GM18858 (cell line): ENCODE data around the gene CCDC6.
"Not testable (repeated sequence)": the region's sequence is repeated elsewhere in the genome, so short reads cannot be mapped to it uniquely, and the experiment has no call there.

ENCODE experiments used
- ATAC-seq: cut with Tn5 transposase; IDR thresholded peaks from one replicate; pipeline ENCODE4 v1.9.1; 2021; ENCODE audit not compliant: unreplicated experiment

The CCDC6 gene

DNA sequence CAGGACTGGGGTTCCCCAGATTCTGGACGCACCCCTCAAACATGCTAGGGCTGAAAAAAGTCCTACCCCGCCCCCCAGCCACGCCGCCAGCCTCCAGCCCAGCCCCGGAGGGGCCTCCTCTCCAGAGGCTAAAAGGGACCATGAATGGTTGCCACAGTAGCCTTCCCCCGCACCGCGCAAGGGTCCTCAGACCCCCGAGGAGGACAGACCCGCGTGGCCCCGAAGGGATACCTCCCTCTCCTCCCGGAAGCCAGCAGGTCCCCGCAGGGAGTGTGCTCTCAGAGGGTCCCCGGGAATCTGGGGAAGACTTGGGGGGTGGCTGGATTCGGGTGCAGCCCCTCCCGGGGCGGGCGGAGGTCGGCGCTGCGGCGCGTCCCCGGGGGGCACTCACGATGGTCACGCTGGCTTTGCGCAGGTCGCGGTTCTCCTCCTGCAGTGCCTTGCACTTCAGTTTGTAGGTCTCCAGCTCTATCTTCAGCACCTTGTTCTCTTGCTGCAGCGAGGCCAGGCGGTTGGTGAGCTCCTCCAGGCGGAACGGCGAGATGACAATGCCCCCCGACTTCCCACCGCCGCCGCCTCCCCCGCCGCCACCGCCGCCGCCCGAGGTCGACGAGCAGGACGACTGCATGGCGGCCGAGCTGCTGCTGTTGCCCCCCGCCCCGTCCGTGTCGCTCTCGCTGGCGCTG, 482 bp downstream of the CCDC6 start:
- ATAC-seq, result no peak

DNA sequence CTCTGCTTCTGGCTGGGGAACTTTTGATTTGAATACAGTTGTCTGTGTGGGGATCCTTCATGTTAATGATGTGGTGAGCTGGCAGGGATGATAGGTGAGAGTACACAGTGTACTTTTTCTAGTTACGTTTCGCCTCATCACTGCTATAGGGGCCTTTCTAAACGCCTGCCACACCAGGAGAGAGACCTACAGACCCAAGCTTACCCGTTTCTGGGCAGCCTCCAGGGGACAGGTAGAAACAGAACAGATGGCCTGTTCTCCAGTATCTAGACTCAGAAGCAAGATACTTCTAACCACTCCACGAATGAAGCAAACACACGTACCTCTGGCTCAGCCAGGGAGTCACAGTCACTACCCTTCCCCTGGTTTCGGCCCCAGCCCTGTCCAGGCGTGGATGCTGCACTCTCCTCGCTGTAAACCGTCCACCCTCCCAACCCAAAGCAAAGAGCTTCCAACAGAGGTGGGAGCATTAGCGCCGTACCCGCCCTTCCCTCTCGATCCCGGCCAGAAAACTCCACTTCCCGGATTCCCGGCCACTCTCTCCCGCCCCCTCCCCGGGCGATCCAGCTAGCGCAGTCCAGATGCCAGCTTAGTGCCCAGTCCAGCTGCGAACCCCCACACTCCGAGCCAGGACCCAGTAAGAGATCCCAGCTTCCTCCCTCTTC, 1.2 kb downstream of the CCDC6 start:
- ATAC-seq, result peak; percentile 53

DNA sequence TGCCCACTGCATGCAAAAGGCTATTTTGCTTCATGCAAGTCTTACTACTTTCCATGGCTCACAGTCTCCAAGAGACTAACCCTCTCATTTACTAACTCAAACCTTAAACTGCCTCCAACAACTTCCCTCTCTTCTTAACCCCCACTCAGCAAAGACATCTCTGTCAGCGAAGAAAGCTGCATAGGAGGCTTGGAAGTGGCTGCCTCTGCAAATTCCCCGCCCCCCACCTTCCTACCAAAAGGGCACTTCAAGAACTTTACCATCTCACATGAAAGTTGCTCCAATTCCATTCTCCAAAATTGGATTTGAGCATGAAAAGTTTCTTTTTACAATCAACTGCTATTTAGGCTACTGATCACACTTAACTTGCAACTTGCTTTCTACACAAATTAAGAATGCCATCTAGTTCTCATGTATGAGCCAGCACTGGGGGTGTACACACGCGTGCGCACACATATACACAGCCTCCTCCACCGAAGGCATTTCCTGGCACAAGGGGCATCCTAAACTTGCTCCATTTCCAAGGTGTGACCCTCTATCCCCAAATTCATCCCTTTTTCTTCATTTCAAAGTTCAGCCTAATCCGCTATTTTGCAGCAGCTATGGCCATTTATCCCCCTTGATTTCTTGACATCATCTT, 1.8 kb downstream of the CCDC6 start:
- ATAC-seq, result no peak

DNA sequence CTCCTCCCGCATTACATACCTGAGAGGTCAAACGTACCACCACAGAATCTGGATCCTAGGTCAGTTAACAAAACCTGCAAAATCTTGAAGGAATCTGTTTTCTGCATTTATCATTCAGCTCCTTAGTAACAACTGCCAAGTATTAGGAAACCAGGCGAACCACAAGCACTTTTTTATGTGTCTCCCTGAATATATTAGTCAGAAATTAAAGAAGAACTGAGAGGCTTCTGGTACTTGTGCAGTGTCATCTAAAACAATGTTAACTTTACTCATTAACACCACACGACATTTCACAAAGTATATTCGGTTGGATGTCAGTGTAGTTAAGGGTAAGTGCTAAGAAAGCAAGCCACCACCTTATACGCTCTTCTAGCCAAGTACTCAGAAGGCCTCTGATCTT, 2.5 kb downstream of the CCDC6 start:
- ATAC-seq, result no peak

DNA sequence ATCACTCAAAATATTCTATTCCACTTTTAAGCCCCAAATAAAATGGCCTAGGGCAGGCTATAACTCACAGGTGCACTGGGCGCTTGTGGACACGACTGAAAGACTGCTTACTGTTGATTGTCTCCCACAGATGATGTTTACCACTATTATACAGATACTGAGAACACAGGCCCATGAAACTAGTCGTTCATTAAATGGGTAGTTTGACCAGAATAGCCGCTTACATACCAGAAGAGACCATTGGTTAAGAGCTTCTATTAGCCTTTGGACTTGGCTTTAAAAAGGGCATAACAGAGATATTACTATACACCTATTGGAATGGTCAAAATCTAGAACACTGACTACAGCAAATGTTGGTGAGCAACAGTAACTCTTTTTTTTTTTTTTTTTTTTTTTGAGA, 4.3 kb downstream of the CCDC6 start:
- no peak for ATAC-seq

DNA sequence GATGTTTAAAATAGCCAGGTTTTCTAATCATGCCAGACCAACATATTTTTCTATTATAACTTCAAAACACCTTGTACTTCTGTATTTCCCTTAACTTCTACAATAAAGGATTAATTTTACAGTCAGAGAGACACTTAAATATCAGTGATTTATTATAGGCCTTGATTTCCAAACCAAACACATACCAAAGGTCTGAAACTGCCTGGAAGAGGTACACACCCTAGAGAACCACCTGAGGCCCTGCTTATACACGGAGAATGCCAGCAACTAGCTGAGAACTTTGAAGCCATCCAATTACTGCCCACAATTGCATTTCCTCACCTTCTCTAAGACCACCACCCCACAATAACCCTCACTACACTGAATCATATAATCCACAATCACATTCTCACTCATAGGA, 4.9 kb downstream of the CCDC6 start:
- ATAC-seq, result no peak

DNA sequence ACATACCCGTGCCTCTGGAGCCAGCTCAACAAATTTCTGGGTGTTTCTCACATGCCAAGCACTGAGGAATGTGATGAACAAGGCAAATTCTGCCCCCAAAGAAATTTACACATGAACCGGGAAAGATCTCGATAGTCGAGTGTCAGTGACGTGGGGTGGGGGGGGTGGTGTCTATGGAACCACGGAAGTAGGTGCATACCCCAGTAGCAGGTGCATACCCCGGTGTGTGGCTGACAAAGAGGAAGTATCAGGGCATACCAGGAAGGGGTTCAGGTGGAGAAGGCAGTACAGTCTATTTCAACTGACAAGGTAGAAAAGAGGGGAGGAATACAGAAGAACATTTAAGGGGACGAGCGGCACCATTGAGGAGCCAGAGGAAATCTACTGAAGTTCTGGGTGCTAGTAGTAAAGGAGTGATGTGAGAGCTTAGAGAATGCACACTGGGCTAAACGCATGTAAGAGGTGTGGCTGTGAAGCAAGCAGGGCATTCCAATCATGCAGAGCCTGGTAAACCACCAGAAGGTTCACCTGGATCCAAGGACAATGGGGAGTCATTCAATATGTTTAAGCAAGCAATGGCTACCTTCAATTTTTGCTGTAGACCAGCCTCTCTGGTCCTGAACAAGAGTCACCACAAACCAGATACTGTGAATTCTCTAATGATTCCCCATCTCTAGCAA, 6.2 kb downstream of the CCDC6 start:
- no peak for ATAC-seq

DNA sequence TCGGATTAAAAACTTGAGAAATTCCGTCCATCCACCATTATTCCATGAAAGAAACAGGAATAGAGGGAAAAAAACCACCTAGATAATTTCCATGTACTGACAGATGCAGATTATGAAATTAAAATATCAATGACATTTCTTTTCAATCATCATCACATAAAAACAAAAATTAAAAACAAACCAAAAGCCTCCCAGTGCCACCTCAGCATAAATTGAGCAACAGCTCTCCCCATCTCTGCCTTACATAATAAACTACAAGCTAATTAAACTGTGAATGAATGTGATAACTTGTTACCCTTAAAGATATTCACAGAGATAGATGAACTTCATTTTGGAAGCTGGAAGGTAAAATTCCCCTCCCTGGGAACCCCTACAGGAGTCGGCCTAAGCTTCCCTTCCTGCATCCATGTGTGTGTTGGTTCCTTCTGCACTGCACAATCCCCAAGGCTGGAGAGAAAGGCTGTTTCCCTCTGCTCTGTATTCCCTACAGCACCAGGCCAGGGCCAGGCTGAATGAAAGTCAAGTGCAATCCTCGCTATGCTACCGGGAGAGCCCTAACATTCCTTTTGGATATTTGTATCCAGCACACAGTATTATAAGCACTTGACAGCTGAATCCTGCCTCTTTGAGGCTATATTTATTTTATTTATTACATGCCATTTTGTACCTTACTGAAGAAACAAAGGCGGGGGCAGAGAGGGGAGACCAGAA, 8.1 kb downstream of the CCDC6 start:
- ATAC-seq, result no peak

DNA sequence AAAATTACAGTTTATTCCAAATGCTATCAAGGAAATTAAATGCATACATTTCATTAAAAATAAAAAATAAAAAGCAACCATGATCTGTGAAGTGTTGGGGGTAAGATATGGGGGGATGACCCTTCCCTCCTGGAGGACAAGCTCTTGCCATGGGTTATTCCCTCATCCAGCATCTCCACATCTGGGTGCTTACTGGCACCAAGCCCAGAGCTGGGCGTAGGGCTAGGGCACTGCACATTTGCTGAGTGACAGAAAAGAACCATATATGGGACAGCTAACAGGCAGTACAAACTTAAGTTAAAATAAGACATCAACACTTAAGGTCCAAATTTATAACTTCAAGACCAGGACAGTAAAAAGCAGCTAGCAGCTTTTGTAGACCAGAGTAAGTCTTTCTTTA, 10.2 kb downstream of the CCDC6 start:
- no peak for ATAC-seq

DNA sequence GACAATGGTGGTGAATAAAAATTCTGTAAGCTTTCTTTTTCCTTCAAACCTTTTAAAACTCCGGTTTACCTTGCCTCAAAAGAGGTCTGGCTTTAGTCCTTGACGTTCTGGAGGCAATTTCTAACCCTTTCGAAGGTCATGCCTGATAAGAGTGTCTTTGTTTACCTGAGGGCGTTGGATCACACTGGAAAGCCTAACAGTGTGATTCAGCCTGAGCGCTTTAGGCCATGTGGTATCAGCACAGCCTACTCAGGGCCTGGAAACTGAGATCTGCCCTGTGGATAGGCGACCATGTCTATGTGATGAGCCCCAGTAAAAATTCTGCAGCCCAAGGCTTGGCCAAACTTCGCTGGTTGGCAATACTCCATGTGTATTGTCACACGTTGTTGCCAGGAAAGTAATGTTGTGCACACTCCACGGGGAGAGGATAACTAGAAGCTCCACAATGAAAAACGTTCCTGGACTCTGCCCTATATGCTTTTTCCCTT, 10.7 kb downstream of the CCDC6 start:
- ATAC-seq, result no peak

DNA sequence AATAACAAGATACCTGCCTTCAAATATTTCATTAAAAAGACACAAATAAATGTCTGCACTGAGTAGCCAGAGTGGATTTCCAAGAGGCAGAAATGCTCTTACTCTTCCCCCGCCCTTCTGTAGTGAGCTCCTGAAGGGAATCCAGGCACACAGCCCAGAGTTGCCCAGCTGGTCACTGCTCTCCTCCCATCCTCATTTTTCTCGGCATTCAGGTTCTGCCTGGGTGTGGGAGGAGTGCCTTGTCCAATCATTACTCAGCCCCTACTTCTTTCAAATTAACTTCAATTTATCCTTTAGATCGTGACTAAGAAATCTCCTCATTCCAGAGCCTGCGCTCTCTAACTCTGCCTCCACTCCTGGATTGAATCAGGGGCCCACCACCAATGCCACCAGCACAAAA, 12.2 kb downstream of the CCDC6 start:
- ATAC-seq, result no peak

DNA sequence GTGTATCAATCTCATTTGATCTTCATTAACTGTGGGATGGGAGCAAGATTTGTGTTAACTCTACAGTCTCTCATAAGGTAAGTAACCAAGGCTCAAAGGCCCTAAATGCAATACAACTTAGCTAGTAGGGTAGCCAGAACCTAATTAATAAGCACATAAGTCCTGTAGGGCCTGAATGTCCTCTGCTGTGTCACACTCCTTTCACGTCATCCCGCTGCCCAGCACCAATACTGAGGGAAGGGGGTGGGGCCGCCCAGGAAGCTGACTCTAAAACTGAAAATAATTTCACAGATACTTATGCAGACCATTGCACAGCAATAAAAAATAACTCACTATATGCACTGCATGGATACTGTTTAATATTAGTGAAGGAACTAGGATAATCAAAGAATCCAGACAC, 13.7 kb downstream of the CCDC6 start:
- no peak for ATAC-seq

DNA sequence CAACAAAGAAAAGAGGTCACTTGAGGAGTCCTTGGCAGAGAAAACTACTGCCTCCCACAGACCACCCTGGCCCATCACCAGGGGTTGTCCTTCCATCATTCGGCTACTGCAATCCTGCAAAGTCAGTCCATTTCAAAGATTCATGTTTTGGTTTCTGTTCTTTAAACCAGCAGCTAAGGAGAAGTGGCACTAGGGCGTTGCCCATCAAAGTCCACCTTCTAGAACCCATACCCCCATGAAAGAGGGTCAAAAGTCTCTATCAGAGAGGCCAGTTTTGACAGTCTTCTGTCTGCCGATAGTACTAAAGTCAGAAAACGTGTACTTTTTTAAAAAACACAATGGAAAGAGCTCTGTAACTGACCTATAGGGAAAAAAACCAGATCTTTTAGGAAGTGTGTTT, 14.4 kb downstream of the CCDC6 start:
- no peak for ATAC-seq

DNA sequence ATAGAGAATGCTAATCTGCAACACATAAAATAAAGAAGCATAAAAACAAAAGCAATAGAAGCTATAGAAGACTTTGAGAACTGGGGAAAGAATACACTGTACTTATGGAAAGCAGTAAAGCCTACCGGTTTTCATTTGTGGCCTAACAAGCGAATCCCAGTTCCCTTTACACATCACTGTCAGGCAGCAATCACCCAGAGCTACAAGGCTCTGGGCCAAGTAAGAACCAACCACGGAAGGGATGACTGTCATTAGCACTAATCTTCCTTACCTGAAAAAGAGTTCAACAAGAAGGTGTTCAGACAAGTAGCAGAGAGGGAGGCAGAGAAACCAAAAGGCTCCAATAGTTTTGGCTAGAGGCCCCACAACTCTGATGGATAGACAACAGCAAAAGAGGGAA, 15.0 kb downstream of the CCDC6 start:
- ATAC-seq, result peak; percentile 61

DNA sequence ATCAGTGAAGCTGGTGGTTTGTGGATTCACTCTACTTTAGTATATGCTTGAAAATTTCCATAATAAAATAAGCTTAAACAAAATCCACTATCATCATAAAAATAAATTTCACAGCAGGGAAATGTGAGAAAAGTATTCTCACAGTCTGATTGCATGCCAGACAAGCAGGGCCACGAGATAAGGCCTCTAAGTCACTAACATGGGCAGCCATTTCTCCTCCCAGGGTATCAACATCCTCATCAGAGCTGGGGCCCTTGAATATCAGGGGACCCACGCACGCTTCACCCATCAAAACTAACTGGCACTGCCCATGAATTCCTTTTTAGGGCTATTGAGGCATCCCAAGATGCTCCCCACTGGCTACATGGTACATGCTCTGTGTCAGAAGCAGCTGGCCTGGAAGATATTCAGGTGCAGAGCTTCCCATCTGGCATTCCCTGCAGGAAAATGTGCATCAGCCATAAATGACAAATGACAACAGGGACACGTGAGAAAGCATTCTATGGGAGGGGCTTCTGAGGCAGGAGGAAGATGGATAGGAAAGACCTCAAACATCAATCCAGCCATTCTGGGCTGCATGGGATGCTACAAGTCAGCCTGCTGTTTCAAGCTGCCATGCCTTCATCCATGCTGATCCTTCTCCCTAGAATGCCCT, 17.4 kb downstream of the CCDC6 start:
- ATAC-seq, result no peak

DNA sequence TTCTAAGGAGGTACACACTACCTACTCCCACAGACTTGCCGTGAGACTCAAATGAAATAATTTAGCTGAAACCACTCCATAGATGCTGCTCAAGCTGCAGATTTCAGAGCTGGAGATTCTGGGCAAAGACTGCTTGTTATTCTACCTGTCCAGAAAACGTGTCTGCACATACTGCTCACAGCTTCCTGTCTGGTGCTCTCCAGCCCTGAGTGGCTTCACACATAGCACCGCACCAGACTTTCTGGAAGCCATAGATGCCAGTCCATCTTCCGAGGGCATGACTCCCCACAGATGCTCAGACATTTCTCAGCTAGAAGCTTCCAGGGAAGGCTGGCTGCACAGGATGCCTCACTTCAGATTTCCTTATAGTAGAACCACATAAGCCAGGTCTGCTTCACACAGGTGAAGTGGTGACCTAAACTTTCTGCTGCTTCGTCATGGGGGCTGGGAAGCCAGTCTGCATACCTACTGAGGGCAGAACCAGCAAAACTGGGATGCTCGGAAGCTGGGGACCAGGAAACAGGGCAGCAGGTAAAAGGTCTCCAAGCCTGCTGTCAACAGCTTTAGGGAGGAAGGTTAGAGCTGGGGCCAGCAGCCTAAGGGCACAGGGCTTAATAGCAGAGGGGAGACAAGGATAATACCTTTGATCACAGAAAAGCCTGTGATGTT, 18.2 kb downstream of the CCDC6 start:
- no peak for ATAC-seq

DNA sequence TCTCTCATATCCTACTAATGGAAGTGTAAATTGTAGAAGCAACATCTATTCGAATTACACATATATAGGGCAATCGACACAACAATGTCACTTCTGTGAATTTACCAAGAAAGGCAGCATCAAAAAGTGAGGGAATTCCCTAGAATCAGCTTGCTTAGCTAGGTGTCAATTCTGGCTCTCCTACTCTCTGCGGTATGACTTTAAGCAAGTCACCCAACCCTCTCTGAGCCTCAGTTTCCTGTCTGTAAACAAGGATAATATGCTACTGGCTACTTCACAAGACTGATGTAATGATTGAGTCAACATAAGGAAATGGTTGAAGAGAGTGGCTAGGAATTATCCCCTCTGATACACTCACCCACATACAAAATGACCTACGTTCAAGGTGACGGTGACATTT, 19.4 kb downstream of the CCDC6 start:
- ATAC-seq, result no peak

DNA sequence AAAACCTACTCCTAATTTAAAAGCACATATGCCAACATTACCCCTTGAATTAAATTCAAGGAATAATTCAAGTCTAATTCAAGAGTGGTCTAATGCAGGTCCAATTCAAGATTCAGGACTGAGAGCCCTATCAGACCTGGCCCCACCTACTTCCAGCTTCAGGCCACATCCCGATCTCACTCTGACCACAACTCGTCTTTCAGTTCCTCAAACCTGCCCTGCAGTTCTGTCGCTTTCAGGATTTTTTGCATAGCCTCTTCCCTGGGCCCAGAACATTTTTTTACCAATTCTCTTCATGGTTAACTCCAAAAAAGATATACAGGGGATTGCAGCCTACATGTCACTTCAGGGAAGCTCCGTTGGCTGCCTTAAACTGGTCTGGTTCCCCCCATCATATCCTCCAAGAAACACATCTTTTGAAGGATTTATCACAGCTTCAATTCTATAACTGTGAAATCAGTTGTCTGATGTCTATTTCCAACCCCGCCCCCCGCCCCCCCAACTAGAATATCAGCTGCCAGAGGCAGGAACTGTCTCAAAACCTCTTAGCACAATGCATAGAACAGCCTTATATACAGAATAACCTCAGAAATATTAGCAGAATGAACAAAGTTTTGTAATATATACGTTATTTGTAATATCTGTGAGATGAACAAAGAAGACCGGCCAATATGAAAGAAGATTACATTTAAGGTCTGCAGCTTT, 20.8 kb downstream of the CCDC6 start:
- ATAC-seq, result peak; percentile 81

DNA sequence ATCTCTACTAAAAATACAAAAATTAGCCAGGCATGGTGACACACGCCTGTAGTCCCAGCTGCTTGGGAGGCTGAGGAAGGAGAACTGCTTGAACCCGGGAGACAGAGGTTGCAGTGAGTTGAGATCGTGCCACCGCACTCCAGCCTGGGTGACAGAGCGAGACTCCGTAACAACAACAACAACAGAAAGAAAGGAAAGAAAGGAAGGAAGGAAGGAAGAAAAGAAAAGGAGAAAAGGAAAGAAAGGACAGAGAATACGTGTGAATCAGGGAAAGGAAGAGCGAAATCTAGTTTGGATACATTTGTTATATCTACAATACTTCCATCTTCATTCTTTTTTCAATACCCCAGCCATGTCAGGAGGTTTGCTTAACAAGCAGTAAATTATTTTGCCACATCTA, 21.5 kb downstream of the CCDC6 start:
- not testable (repeated sequence) for ATAC-seq
